Type B pancreatic cell (in vitro differentiated cells): ENCODE data around the gene LRRC74B. TPM values are rescaled to one million over a fixed set of nuclear protein-coding genes. Genes with fewer than 3 reads are reported as not detected.
"Not testable (repeated sequence)": the region's sequence is repeated elsewhere in the genome, so short reads cannot be mapped to it uniquely, and the experiment has no call there.

Source experiments
- DNase-seq: peaks from one replicate; pipeline ENCODE4 v3.0.0; 2021; ENCODE audit warnings: mixed read lengths; ENCODE audit not compliant: unreplicated experiment; ENCODE audit errors: extremely low spot score
- H3K27ac Mint-ChIP-seq: 2 replicates; pipeline ENCODE4 v1.8.0; 2021; ENCODE audit warnings: mild to moderate bottlenecking, mixed read lengths
- H3K27me3 Mint-ChIP-seq: 2 replicates; pipeline ENCODE4 v1.8.0; 2021; ENCODE audit warnings: mixed read lengths
- H3K36me3 Mint-ChIP-seq: 2 replicates; pipeline ENCODE4 v1.8.0; 2021; ENCODE audit warnings: mixed read lengths
- H3K4me1 Mint-ChIP-seq: one replicate; pipeline ENCODE4 v1.8.0; 2021; ENCODE audit warnings: mixed read lengths; ENCODE audit not compliant: unreplicated experiment
- H3K4me3 Mint-ChIP-seq: 2 replicates; pipeline ENCODE4 v1.8.0; 2021; ENCODE audit warnings: mild to moderate bottlenecking, mixed read lengths
- H3K9me3 Mint-ChIP-seq: 2 replicates; pipeline ENCODE4 v1.8.0; 2021; ENCODE audit warnings: mixed read lengths
- total RNA-seq: library from RNA; stranded (reverse); gene quantifications from 2 replicates; pipeline ENCODE4 v1.2.1, GENCODE V29; 2021; ENCODE audit warnings: low replicate concordance
- TF ChIP-seq, protein P1 (sequence below): fragments of 200-600 bp; sonication (generic); conservative IDR thresholded peaks from 2 replicates; pipeline ENCODE4 v1.5.0; 2021; ENCODE audit warnings: antibody characterized with exemption, mild to moderate bottlenecking

The LRRC74B gene
- total RNA-seq, 1 donor from 2014 or later: 0.65 TPM

DNA sequence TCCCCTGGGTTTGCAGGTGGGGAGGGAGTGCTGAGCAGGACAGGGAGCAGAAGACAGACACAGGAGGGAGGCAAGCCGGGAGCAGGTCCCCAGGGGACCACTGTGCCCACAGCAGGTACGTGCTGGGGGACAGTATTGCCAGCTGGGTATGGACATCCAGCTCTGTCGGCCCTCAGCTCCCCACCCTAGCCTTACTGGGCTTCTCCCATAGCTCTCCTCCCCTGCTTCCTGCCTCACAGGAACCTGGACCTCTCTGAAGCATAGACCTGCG lies 9.8 kb downstream of the LRRC74B start:
- no peak overlapping the region for H3K27ac Mint-ChIP-seq
- TF ChIP-seq, protein P1, sequence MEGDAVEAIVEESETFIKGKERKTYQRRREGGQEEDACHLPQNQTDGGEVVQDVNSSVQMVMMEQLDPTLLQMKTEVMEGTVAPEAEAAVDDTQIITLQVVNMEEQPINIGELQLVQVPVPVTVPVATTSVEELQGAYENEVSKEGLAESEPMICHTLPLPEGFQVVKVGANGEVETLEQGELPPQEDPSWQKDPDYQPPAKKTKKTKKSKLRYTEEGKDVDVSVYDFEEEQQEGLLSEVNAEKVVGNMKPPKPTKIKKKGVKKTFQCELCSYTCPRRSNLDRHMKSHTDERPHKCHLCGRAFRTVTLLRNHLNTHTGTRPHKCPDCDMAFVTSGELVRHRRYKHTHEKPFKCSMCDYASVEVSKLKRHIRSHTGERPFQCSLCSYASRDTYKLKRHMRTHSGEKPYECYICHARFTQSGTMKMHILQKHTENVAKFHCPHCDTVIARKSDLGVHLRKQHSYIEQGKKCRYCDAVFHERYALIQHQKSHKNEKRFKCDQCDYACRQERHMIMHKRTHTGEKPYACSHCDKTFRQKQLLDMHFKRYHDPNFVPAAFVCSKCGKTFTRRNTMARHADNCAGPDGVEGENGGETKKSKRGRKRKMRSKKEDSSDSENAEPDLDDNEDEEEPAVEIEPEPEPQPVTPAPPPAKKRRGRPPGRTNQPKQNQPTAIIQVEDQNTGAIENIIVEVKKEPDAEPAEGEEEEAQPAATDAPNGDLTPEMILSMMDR: no peak

GRCh38 chr22:21055880-21056319 lies 10.2 kb downstream of the LRRC74B start:
- Mint-ChIP-seq H3K9me3 (no peaks in the 10 kb centered on the region), H3K27me3 (no peaks in the 10 kb centered on the region), H3K4me1 (peaks cover 10% of the 10 kb centered on the region), H3K36me3 (no peaks in the 10 kb centered on the region), H3K4me3 (no peak overlapping the region), H3K27ac (peak overlapping the region; percentile 16)
- TF ChIP-seq, protein P1: no peak
- no peak for DNase-seq

More for the DNA sequence above, 9.8 kb downstream of the LRRC74B start:
- H3K36me3 Mint-ChIP-seq: no peaks in the 10 kb centered on the region
- no peak for DNase-seq
- no peak overlapping the region for H3K4me3 Mint-ChIP-seq
- no peaks in the 10 kb centered on the region for H3K27me3 Mint-ChIP-seq
- H3K9me3 Mint-ChIP-seq: no peaks in the 10 kb centered on the region
- peaks cover 10% of the 10 kb centered on the region for H3K4me1 Mint-ChIP-seq

GRCh38 chr22:21060363-21060762 lies 14.6 kb downstream of the LRRC74B start:
- H3K4me1 Mint-ChIP-seq, H3K9me3 Mint-ChIP-seq, H3K36me3 Mint-ChIP-seq, H3K27ac Mint-ChIP-seq, H3K4me3 Mint-ChIP-seq, DNase-seq, H3K27me3 Mint-ChIP-seq: not testable (repeated sequence)

DNA sequence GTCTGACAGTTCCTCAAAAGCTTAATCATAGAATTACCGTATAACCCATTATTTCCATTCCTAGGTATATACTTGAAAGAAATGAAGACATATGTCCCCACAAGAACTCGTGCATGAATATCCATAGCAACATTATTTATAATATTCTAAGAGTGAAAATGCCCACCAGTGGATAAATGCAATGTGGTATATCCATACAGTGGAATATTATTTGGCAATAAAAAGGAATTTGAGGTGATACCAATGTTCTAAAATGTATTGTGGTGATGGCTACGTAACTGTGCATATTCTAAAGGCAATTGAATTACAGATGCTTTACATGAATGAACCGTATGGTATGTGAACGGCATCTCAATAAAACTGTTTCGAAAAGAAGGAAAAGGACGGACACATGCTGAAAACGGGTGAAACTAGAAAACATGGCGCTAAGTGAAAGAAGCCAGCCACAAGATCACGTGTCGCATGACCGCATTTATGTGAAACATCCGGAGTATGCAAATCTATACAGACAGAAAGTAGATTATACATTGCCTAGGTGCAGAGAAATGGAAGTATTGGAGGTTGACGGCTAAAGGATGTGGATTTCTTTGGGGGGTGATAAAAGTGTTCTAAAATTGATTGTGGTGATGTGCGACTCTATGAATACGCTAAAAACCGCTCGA lies 16.0 kb downstream of the LRRC74B start:
- not testable (repeated sequence) for H3K4me3 Mint-ChIP-seq, H3K9me3 Mint-ChIP-seq, H3K4me1 Mint-ChIP-seq, H3K36me3 Mint-ChIP-seq, H3K27me3 Mint-ChIP-seq, DNase-seq, H3K27ac Mint-ChIP-seq

- not testable (repeated sequence) for H3K27me3 Mint-ChIP-seq, H3K27ac Mint-ChIP-seq, H3K36me3 Mint-ChIP-seq, DNase-seq, H3K9me3 Mint-ChIP-seq, H3K4me3 Mint-ChIP-seq, H3K4me1 Mint-ChIP-seq
Observed at GRCh38 chr22:21064425-21064824, 18.7 kb downstream of the LRRC74B start.

DNA sequence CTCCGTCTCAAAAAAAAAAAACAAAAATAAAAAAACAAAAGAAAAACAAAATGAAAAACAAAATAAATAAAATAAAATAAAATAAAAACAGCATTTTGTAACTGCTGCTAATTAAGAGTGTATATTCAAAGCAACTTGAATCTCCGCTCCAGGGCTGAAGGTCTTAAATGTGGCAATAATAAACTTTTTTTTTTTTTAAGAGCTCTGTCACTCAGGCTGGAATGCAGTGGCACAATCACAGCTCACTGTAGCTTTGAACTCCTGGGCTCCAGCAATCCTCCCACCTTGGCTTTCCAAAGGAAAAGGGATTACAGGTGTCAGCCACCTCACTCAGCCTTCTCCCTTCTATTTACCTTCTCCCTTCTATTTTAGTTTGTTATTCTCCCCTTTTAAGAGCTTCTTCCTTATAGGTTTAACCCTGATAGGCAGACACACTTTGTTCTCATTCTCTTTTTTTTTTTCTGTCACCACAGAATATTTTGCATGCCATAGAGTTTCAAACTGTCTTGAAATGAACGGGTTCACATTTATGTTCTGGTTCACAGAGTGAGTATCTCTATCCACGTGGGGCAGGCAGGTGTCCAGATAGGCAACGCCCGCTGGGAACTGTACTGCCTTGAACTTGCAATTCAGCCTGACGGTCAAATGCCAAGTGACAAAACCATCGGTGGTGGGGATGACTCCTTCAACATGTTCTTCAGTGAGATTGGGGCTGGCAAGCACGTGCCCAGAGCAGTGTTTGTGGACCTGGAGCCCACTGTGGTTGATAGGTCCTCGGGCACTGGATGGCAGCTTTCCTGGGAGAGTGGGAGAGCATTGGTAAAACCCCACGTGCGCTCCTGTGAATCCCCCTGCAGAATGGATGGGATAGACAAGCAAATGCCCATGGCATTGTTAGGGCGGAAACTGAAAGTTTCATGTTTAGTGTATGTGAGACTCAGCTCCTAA lies 19.4 kb downstream of the LRRC74B start:
- TF ChIP-seq, protein P1: no peak

More for the DNA sequence above, 19.4 kb downstream of the LRRC74B start:
- Mint-ChIP-seq H3K4me3 (no peak overlapping the region), H3K4me1 (no peaks in the 10 kb centered on the region), H3K9me3 (no peaks in the 10 kb centered on the region), H3K27ac (no peak overlapping the region), H3K27me3 (peaks cover 3% of the 10 kb centered on the region), H3K36me3 (no peaks in the 10 kb centered on the region)
- DNase-seq: no peak
